HEK293T (cell line): ENCODE results near the gene NETO2.

Experiments
- ARNT ChIP-seq: fragments of 450-650 bp; IDR thresholded peaks from 2 replicates; pipeline ENCODE4 v1.6.1; 2017; ENCODE audit warnings: mild to moderate bottlenecking
- BHLHE40 ChIP-seq: fragments of 450-650 bp; IDR thresholded peaks from 2 replicates; pipeline ENCODE4 v1.6.1; 2016; ENCODE audit warnings: mild to moderate bottlenecking, moderate library complexity, borderline replicate concordance
- ELF4 ChIP-seq: fragments of 450-650 bp; IDR thresholded peaks from 2 replicates; pipeline ENCODE4 v1.6.1; 2017; ENCODE audit warnings: antibody characterized with exemption
- FOXA1 ChIP-seq: fragments of 450-650 bp; IDR thresholded peaks from 2 replicates; pipeline ENCODE4 v1.6.1; 2016; ENCODE audit warnings: mild to moderate bottlenecking
- FOXK2 ChIP-seq: fragments of 450-650 bp; IDR thresholded peaks from 2 replicates; pipeline ENCODE4 v1.6.1; 2016; ENCODE audit warnings: mild to moderate bottlenecking
- FOXM1 ChIP-seq: fragments of 450-650 bp; IDR thresholded peaks from 2 replicates; pipeline ENCODE4 v1.6.1; 2017; ENCODE audit warnings: mild to moderate bottlenecking, borderline replicate concordance
- HDGF ChIP-seq: fragments of 450-650 bp; IDR thresholded peaks from 2 replicates; pipeline ENCODE4 v1.6.1; 2017; ENCODE audit warnings: antibody characterized with exemption, borderline replicate concordance
- L3MBTL2 ChIP-seq: fragments of 450-650 bp; conservative IDR thresholded peaks from 2 replicates; pipeline ENCODE4 v1.6.1; 2016; ENCODE audit warnings: mild to moderate bottlenecking
- NFRKB ChIP-seq: fragments of 450-650 bp; IDR thresholded peaks from 2 replicates; pipeline ENCODE4 v1.6.1; 2016; ENCODE audit warnings: mild to moderate bottlenecking, moderate library complexity
- SP1 ChIP-seq: fragments of 450-650 bp; IDR thresholded peaks from 2 replicates; pipeline ENCODE4 v1.6.1; 2017
- SUZ12 ChIP-seq: fragments of 450-650 bp; IDR thresholded peaks from 2 replicates; pipeline ENCODE4 v1.6.1; 2016; ENCODE audit warnings: mild to moderate bottlenecking
- TARDBP ChIP-seq: fragments of 450-650 bp; IDR thresholded peaks from 2 replicates; pipeline ENCODE4 v1.6.1; 2016
- ZNF384 ChIP-seq: fragments of 450-650 bp; IDR thresholded peaks from 2 replicates; pipeline ENCODE4 v1.6.1; 2016

GRCh38 chr16:47081115-47081514 is 62.6 kb downstream of the NETO2 start:
- TF ChIP-seq BHLHE40 (no peak), FOXM1 (no peak), ARNT (no peak), SUZ12 (no peak), TARDBP (no peak), SP1 (no peak), FOXK2 (no peak), ELF4 (no peak), FOXA1 (no peak), ZNF384 (no peak), NFRKB (no peak), HDGF (no peak), L3MBTL2 (no peak)
